Mucosa of stomach (tissue), 1 donor: ENCODE results near the gene BPIFB2.

Experiments
- H3K27me3 ChIP-seq: one replicate; pipeline ENCODE4 v1.7.0; 2013; ENCODE audit warnings: mild to moderate bottlenecking, low read length; ENCODE audit not compliant: control insufficient read depth, insufficient read depth
- H3K36me3 ChIP-seq: one replicate; pipeline ENCODE4 v1.7.0; 2013; ENCODE audit warnings: low read length; ENCODE audit not compliant: control insufficient read depth, insufficient read depth
- H3K4me1 ChIP-seq: one replicate; pipeline ENCODE4 v1.7.0; 2013; ENCODE audit warnings: mild to moderate bottlenecking, low read length; ENCODE audit not compliant: control insufficient read depth, insufficient read depth
- H3K4me3 ChIP-seq: one replicate; pipeline ENCODE4 v1.7.0; 2013; ENCODE audit warnings: low read length
- H3K9ac ChIP-seq: one replicate; pipeline ENCODE4 v1.7.0; 2013; ENCODE audit warnings: mild to moderate bottlenecking, low read length, moderate library complexity
- H3K9me3 ChIP-seq: one replicate; pipeline ENCODE4 v1.7.0; 2013; ENCODE audit warnings: mild to moderate bottlenecking, low read length, moderate library complexity; ENCODE audit not compliant: control insufficient read depth
- donor health status: Pancreatic carcinoma.

The BPIFB2 gene

GRCh38 chr20:32993496-32994050 is 13.9 kb upstream of the BPIFB2 start:
- no peak overlapping the region for H3K4me3 ChIP-seq
- H3K27me3 ChIP-seq, result peaks cover 3% of the 10 kb centered on the region
- no peaks in the 10 kb centered on the region for H3K36me3 ChIP-seq
- H3K4me1 ChIP-seq, result no peaks in the 10 kb centered on the region
- no peak overlapping the region for H3K9ac ChIP-seq
- H3K9me3 ChIP-seq, result no peaks in the 10 kb centered on the region

- H3K9ac ChIP-seq, result no peak overlapping the region
- no peaks in the 10 kb centered on the region for H3K9me3 ChIP-seq
- no peaks in the 10 kb centered on the region for H3K27me3 ChIP-seq
- H3K4me3 ChIP-seq, result no peak overlapping the region
- H3K4me1 ChIP-seq, result no peaks in the 10 kb centered on the region
- no peaks in the 10 kb centered on the region for H3K36me3 ChIP-seq
Measured at GRCh38 chr20:32995802-32996201, 11.7 kb upstream of the BPIFB2 start.

GRCh38 chr20:32997431-32997830 is 10.1 kb upstream of the BPIFB2 start:
- Histone ChIP-seq H3K4me1 (no peaks in the 10 kb centered on the region), H3K9ac (no peak overlapping the region), H3K4me3 (no peak overlapping the region), H3K9me3 (no peaks in the 10 kb centered on the region), H3K36me3 (no peaks in the 10 kb centered on the region), H3K27me3 (no peaks in the 10 kb centered on the region)

GRCh38 chr20:32999603-33000250 is 7.8 kb upstream of the BPIFB2 start:
- Histone ChIP-seq H3K9ac (no peak overlapping the region), H3K36me3 (no peaks in the 10 kb centered on the region), H3K4me3 (no peak overlapping the region), H3K27me3 (no peaks in the 10 kb centered on the region), H3K9me3 (no peaks in the 10 kb centered on the region), H3K4me1 (no peaks in the 10 kb centered on the region)

GRCh38 chr20:33000802-33001466 is 6.6 kb upstream of the BPIFB2 start:
- H3K9ac ChIP-seq, result no peak overlapping the region
- H3K36me3 ChIP-seq, result no peaks in the 10 kb centered on the region
- H3K4me1 ChIP-seq, result no peaks in the 10 kb centered on the region
- no peaks in the 10 kb centered on the region for H3K27me3 ChIP-seq
- no peaks in the 10 kb centered on the region for H3K9me3 ChIP-seq
- no peak overlapping the region for H3K4me3 ChIP-seq

GRCh38 chr20:33002087-33002808 is 5.3 kb upstream of the BPIFB2 start:
- no peak overlapping the region for H3K9ac ChIP-seq
- no peaks in the 10 kb centered on the region for H3K4me1 ChIP-seq
- no peak overlapping the region for H3K4me3 ChIP-seq
- H3K36me3 ChIP-seq, result no peaks in the 10 kb centered on the region
- H3K27me3 ChIP-seq, result no peaks in the 10 kb centered on the region
- H3K9me3 ChIP-seq, result no peaks in the 10 kb centered on the region

- Histone ChIP-seq H3K4me1 (no peaks in the 10 kb centered on the region), H3K9ac (no peak within 1 kb of the TSS), H3K27me3 (no peaks in the 10 kb centered on the region), H3K4me3 (no peak within 1 kb of the TSS), H3K9me3 (no peaks in the 10 kb centered on the region), H3K36me3 (no peaks in the 10 kb centered on the region)
Measured at GRCh38 chr20:33004141-33004751, 3.3 kb upstream of the BPIFB2 start, which contains the start of gene SUN5. Gene SUN5, minus strand, starts transcription at chr20:33004433. Its CDS starts 93 bp downstream, at chr20:33004340.

- Histone ChIP-seq H3K36me3 (no peaks in the 10 kb centered on the region), H3K27me3 (no peaks in the 10 kb centered on the region), H3K4me1 (no peaks in the 10 kb centered on the region), H3K4me3 (no peak overlapping the region), H3K9me3 (no peaks in the 10 kb centered on the region), H3K9ac (no peak overlapping the region)
Measured at GRCh38 chr20:33005132-33005566, 2.4 kb upstream of the BPIFB2 start.

GRCh38 chr20:33005908-33006775 is 1.4 kb upstream of the BPIFB2 start:
- no peak overlapping the region for H3K4me3 ChIP-seq
- H3K4me1 ChIP-seq, result no peaks in the 10 kb centered on the region
- no peaks in the 10 kb centered on the region for H3K36me3 ChIP-seq
- H3K27me3 ChIP-seq, result no peaks in the 10 kb centered on the region
- no peak overlapping the region for H3K9ac ChIP-seq
- no peaks in the 10 kb centered on the region for H3K9me3 ChIP-seq

GRCh38 chr20:33006776-33007375 is 628 bp upstream of the BPIFB2 start:
- Histone ChIP-seq H3K4me3 (no peak overlapping the region), H3K36me3 (no peaks in the 10 kb centered on the region), H3K4me1 (no peaks in the 10 kb centered on the region), H3K27me3 (no peaks in the 10 kb centered on the region), H3K9me3 (no peaks in the 10 kb centered on the region), H3K9ac (no peak overlapping the region)
